Measurements from ENCODE around the gene CCDC83. TPM values are rescaled to one million over a fixed set of nuclear protein-coding genes. Genes with fewer than 3 reads are reported as not detected.

The CCDC83 gene
- polyA plus RNA-seq, 1 of the 3 experiments (the other 2 are of a cell fraction), result not detected

- ChIA-PET POLR2A (no interaction called here), CTCF (interaction anchor here (0.5 to 1.9 kb wide), 7 partner anchors 9 to 1637 kb away, joined by 3 to 9 read pairs (median 4); partner anchors contain the start of gene CCDC83)
- Histone ChIP-seq H3K27me3 (ENCODE audit: insufficient read depth) (no peaks in the 10 kb centered on the region), H3K9me3 (no peaks in the 10 kb centered on the region), H3K27ac (ENCODE audit: low read depth in 2 of 2, low read length in 1 of 2) (no peak overlapping the region), H4K20me1 (ENCODE audit: insufficient read depth) (no peaks in the 10 kb centered on the region), H3K4me2 (peak overlapping the region; percentile 96), H2AFZ (ENCODE audit: low read depth) (peak overlapping the region; percentile 95; the same call in 1 of the 2 replicates), H3K9ac (no peak overlapping the region), H3K9me2 (no peaks in the 10 kb centered on the region), H3K36me3 (replicated peaks in 1 of 2; ENCODE audit: control insufficient read depth in 1 of 2, insufficient read depth in 2 of 2, low read length in 1 of 2) (no peaks in the 10 kb centered on the region), H3K4me1 (ENCODE audit: control insufficient read depth in 1 of 2, insufficient read depth in 2 of 2, low read depth in 1 of 2, low read length in 1 of 2) (peaks cover 13 to 14% of the 10 kb centered on the region in 2 experiments), H3K79me2 (ENCODE audit: insufficient read depth) (no peaks in the 10 kb centered on the region), H3F3A (replicated peaks; ENCODE audit: insufficient read depth) (peaks cover 9% of the 10 kb centered on the region), H3K4me3 (ENCODE audit: low read depth in 2 of 2, low read length in 1 of 2) (peak overlapping the region; percentile 65 to 67; a peak in 3 of 4 replicates)
- WGBS (ENCODE audit: low lambda C conversion rate), result 17% methylated on average over 3 of the region's 4 CpGs
- DNase-seq, result peak; percentile 64
- TF ChIP-seq PBX3 (IDR thresholded peaks at IDR 0.05) (peak; percentile 76), MAX (IDR thresholded peaks at IDR 0.05; ENCODE audit: low read depth) (no peak), RAD21 (IDR thresholded peaks at IDR 0.05; ENCODE audit: low read length) (peak; percentile 38), NRF1 (IDR thresholded peaks at IDR 0.05; ENCODE audit: low read depth, low read length) (no peak), CHD2 (IDR thresholded peaks at IDR 0.05; ENCODE audit: low read length, partially characterized antibody) (no peak), IRF3 (IDR thresholded peaks at IDR 0.05; ENCODE audit: low read depth, low read length) (no peak), CTCF (IDR thresholded peaks at IDR 0.05) (peak; percentile 46), NFIC (IDR thresholded peaks at IDR 0.05; ENCODE audit: borderline replicate concordance) (no peak; the same call in 1 of the 2 replicates), JUND (IDR thresholded peaks at IDR 0.05) (peak; percentile 61), POLR2AphosphoS5 (IDR thresholded peaks at IDR 0.05; ENCODE audit: low read depth, low read length) (no peak), TEAD4 (IDR thresholded peaks at IDR 0.05; ENCODE audit: borderline replicate concordance, insufficient read depth) (no peak), REST (IDR thresholded peaks at IDR 0.05; ENCODE audit: low read depth, low read length) (no peak), FOXM1 (IDR thresholded peaks at IDR 0.05; ENCODE audit: low read depth) (no peak), SIN3A (IDR thresholded peaks at IDR 0.05; ENCODE audit: borderline replicate concordance, low read depth, low read length) (peak; percentile 46; the same call in 1 of the 2 replicates), USF1 (IDR thresholded peaks at IDR 0.05; ENCODE audit: borderline replicate concordance, low read depth) (no peak), RCOR1 (IDR thresholded peaks at IDR 0.05; ENCODE audit: low read length) (no peak), MEF2A (IDR thresholded peaks at IDR 0.05; ENCODE audit: borderline replicate concordance, low read depth) (no peak), GATA2 (CRISPR knock-in tag; IDR thresholded peaks at IDR 0.05) (peak; percentile 37; the same call in 1 of the 2 replicates), FOXJ3 (CRISPR knock-in tag; IDR thresholded peaks at IDR 0.05) (no peak), GABPA (IDR thresholded peaks at IDR 0.05; ENCODE audit: low read depth) (no peak), YY1 (IDR thresholded peaks at IDR 0.05; ENCODE audit: low read depth) (no peak), FOSL2 (IDR thresholded peaks at IDR 0.05; ENCODE audit: borderline replicate concordance, low read depth) (peak; percentile 66), TCF12 (IDR thresholded peaks at IDR 0.05) (peak; percentile 53; the same call in 1 of the 2 replicates), MXI1 (IDR thresholded peaks at IDR 0.05; ENCODE audit: low read depth, low read length) (no peak), RFX5 (IDR thresholded peaks at IDR 0.05; ENCODE audit: low read length) (no peak), RXRA (IDR thresholded peaks at IDR 0.05; ENCODE audit: borderline replicate concordance, low read depth) (no peak), SMC3 (IDR thresholded peaks at IDR 0.05; ENCODE audit: low read depth, low read length) (no peak; the same call in 1 of the 2 replicates)
These were observed 45.3 kb upstream of the CCDC83 start for GRCh38 chr11:85809863-85810262.
